ENCODE measurements around the gene PSME3. TPM values are rescaled to one million over a fixed set of nuclear protein-coding genes. Genes with fewer than 3 reads are reported as not detected.

PSME3 gene
- total RNA-seq, 1 experiment from 2014 or later = 222 TPM

DNA sequence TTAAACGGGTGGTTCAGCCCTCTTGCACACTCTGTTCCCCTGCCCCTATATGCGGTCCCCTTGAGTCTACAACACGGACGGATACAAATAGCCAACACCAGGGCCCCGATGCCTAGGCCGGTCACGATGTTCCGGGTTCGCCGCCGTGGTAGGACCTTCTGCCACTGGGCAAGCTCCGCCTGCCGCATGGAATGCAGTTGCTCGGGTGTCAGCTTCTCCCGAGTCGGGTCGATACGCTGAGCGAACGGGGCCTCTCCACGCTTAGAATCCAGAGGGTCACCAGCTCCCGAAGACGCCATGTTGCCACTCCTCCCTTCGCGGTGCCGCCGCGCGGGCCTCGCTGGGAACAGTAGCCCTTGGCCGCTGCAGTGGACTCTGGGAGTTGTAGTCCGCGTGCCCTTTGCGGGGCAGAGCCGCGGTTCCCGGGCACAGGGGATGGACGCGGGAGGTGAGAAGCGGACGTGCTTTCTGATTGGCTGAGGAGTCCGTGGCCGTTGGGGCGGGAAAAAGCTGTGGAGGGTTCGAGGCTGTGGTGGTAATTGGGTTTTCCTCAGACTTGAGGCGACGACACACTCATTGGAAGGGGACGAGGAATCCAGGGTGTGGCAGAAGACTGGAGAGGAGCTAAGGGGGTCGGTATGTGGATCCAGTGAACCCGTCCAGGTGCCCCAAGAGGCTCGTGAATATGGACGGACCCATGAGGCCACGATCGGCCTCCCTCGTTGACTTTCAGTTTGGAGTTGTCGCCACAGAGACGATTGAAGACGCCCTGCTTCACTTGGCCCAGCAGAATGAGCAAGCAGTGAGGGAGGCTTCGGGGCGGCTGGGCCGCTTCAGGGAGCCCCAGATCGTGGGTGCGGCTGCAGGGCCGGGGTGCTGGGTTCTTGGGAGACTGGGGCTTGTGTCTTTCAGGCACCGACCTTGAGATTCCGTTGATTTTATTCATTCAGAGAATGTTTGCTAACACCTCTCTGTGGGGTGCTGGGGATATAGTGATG, 34.5 kb upstream of the PSME3 start, which contains the start of the genes CNTD1 and COA3:
TSS of gene CNTD1 (plus strand) at position 479 of the 998 bp plus-strand sequence. CDS start at position 686, 207 bp downstream.
TSS of gene COA3 (minus strand) at position 322 of the 998 bp plus-strand sequence. CDS start at position 299, 23 bp downstream.
- Histone ChIP-seq H3K14ac (ENCODE audit: insufficient read depth, low read length) (peak within 1 kb of the TSS; percentile 9; the same call in 1 of the 2 replicates), H3T11ph (ENCODE audit: low read length) (no peak within 1 kb of the TSS), H3K27ac (ENCODE audit: insufficient read length, low read depth, low read length) (no peak within 1 kb of the TSS), H3K56ac (ENCODE audit: insufficient read length, low read depth, low read length) (no peak within 1 kb of the TSS), H3K27me3 (ENCODE audit: insufficient read depth, low read length) (no peaks in the 10 kb centered on the region), H4K20me1 (ENCODE audit: control insufficient read depth, insufficient read depth, insufficient read length) (no peaks in the 10 kb centered on the region), H3K79me2 (ENCODE audit: insufficient read depth, low read length) (no peaks in the 10 kb centered on the region), H3K79me1 (ENCODE audit: insufficient read depth, low read depth, low read length, poor library complexity, severe bottlenecking) (no peaks in the 10 kb centered on the region), H2BK5ac (ENCODE audit: insufficient read length, low read length) (no peak within 1 kb of the TSS), H4K5ac (ENCODE audit: insufficient read length, low read depth, low read length) (no peak within 1 kb of the TSS), H2AFZ (ENCODE audit: low read length) (no peak within 1 kb of the TSS), H3K23ac (ENCODE audit: insufficient read length, low read depth, low read length) (no peak within 1 kb of the TSS), H3K4ac (ENCODE audit: low read depth, low read length) (no peak within 1 kb of the TSS), H2BK12ac (ENCODE audit: insufficient read length, low read depth, low read length) (no peak within 1 kb of the TSS), H3K4me1 (ENCODE audit: insufficient read depth, low read length) (no peaks in the 10 kb centered on the region; the same call in 1 of the 2 replicates), H2AK5ac (ENCODE audit: insufficient read length, low read length) (no peak within 1 kb of the TSS), H4K8ac (replicated peaks; ENCODE audit: insufficient read length, low read depth, low read length) (no peak within 1 kb of the TSS), H2BK20ac (ENCODE audit: low read depth, low read length, poor library complexity, severe bottlenecking) (no peak within 1 kb of the TSS), H3K23me2 (ENCODE audit: insufficient read length, low read depth, low read length, poor library complexity, severe bottlenecking) (no peaks in the 10 kb centered on the region), H3K9ac (ENCODE audit: extremely low read depth, insufficient read length, low read length) (peak within 1 kb of the TSS; percentile 86), H4K91ac (ENCODE audit: insufficient read length, low read depth, low read length) (no peak within 1 kb of the TSS), H3K4me2 (ENCODE audit: insufficient read depth, insufficient read length, low read length) (peak within 1 kb of the TSS; percentile 70), H2BK120ac (ENCODE audit: low read depth, low read length, poor library complexity, severe bottlenecking) (no peak within 1 kb of the TSS), H3K9me3 (ENCODE audit: control insufficient read depth, low read depth, low read length) (no peaks in the 10 kb centered on the region), H3K18ac (ENCODE audit: insufficient read length, low read depth, low read length) (peak within 1 kb of the TSS; percentile 59), H2BK15ac (ENCODE audit: low read depth, low read length) (no peak within 1 kb of the TSS)
- Mint-ChIP-seq H3K4me1 (peaks cover 6 to 7% of the 10 kb centered on the region in 2 experiments), H3K27ac (peak within 1 kb of the TSS in 2 of 3 experiments; percentile 52 to 83; a peak in 4 of 7 replicates), H3K36me3 (ENCODE audit: insufficient read depth in 1 of 3, low read depth in 3 of 3) (peaks cover 5 to 24% (median 20%) of the 10 kb centered on the region in 3 experiments; a peak in 6 of 7 replicates), H3K9me3 (peaks cover 5 to 8% of the 10 kb centered on the region in 2 experiments), H3K27me3 (ENCODE audit: low read depth) (peaks cover 30% of the 10 kb centered on the region), H3K4me3 (peak within 1 kb of the TSS; percentile 92)
- peak; percentile 96 for DNase-seq
- no CpG with 5 or more reads among the region's 66 CpGs for WGBS (ENCODE audit: extremely low coverage, insufficient read length, low lambda C conversion rate)
- TF ChIP-seq, protein P1, sequence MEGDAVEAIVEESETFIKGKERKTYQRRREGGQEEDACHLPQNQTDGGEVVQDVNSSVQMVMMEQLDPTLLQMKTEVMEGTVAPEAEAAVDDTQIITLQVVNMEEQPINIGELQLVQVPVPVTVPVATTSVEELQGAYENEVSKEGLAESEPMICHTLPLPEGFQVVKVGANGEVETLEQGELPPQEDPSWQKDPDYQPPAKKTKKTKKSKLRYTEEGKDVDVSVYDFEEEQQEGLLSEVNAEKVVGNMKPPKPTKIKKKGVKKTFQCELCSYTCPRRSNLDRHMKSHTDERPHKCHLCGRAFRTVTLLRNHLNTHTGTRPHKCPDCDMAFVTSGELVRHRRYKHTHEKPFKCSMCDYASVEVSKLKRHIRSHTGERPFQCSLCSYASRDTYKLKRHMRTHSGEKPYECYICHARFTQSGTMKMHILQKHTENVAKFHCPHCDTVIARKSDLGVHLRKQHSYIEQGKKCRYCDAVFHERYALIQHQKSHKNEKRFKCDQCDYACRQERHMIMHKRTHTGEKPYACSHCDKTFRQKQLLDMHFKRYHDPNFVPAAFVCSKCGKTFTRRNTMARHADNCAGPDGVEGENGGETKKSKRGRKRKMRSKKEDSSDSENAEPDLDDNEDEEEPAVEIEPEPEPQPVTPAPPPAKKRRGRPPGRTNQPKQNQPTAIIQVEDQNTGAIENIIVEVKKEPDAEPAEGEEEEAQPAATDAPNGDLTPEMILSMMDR (conservative IDR thresholded peaks at IDR 0.05) = 0 out of 3 replicates have a peak, but pooled peaks have one; percentile 10
